Erythroblast (primary cell): ENCODE results near the gene ATRAID.

Source experiments
- GATA1 ChIP-seq: IDR thresholded peaks from 2 replicates; pipeline ENCODE4 v1.6.1; 2011; ENCODE audit warnings: low read depth, mild to moderate bottlenecking, control low read depth, low read length, moderate library complexity
- POLR2A ChIP-seq: IDR thresholded peaks from 2 replicates; pipeline ENCODE4 v1.6.1; 2011; ENCODE audit warnings: mild to moderate bottlenecking, low read length

GRCh38 chr2:27189989-27190388 is 21.9 kb upstream of the ATRAID start:
- TF ChIP-seq POLR2A (no peak), GATA1 (no peak)
